Heart left ventricle (tissue), 16 donors: ENCODE results near the gene CCDC85C. TPM values are rescaled to one million over a fixed set of nuclear protein-coding genes. Genes with fewer than 3 reads are reported as not detected.
A peak's percentile ranks its signal among the peaks of the same experiment; 100 is the strongest.

ENCODE experiments used
- ATAC-seq, 4 donors: fragments of 200-7000 bp; cut with Tn5 transposase; one replicate each; pipeline ENCODE4 v1.9.1; 2020 to 2022; ENCODE audit warnings: moderate library complexity in 4 of 4, mild to moderate bottlenecking in 3 of 4, moderate number of reproducible peaks in 1 of 4
- DNase-seq, 5 donors: peaks; one replicate each; pipeline ENCODE4 v3.0.0-alpha.2; 2020
- H3K27ac ChIP-seq, 12 donors: fragments of 200-600 bp; sonication (generic) in 4 of 12; one replicate each; pipeline versions ENCODE4 v1.5.0 to v1.8.0; 2016 to 2022; ENCODE audit warnings: mild to moderate bottlenecking in 2 of 12
- H3K27me3 ChIP-seq, 9 donors: fragments of 200-600 bp; sonication (generic) in 2 of 9; one replicate each; pipeline versions ENCODE4 v1.5.1 to v1.8.0; 2016 to 2022; ENCODE audit warnings: mild to moderate bottlenecking in 3 of 9
- H3K36me3 ChIP-seq, 9 donors: fragments of 200-600 bp; sonication (generic) in 2 of 9; one replicate each; pipeline versions ENCODE4 v1.5.0 to v1.8.0; 2018 to 2022; ENCODE audit warnings: mild to moderate bottlenecking in 2 of 9
- H3K4me1 ChIP-seq, 12 donors: fragments of 200-600 bp; sonication (generic) in 4 of 12; one replicate each; pipeline versions ENCODE4 v1.5.0 to v1.8.0; 2016 to 2022; ENCODE audit warnings: mild to moderate bottlenecking in 3 of 12
- H3K4me3 ChIP-seq, 12 donors: fragments of 200-600 bp; sonication (generic) in 4 of 12; one replicate each; pipeline versions ENCODE4 v1.5.0 to v1.8.0; 2017 to 2022; ENCODE audit warnings: mild to moderate bottlenecking in 9 of 12, moderate library complexity in 4 of 12
- H3K9me3 ChIP-seq, 12 donors: fragments of 200-600 bp; sonication (generic) in 4 of 12; one replicate each; pipeline versions ENCODE4 v1.5.0 to v1.8.0; 2016 to 2022; ENCODE audit warnings: mild to moderate bottlenecking in 1 of 12
- CTCF ChIP-seq, 12 donors: fragments of 200-600 bp; sonication (generic) in 4 of 12; IDR thresholded peaks; one replicate each; pipeline versions ENCODE4 v1.5.0 to v1.8.0; 2018 to 2022; ENCODE audit warnings: antibody characterized with exemption in 12 of 12, mild to moderate bottlenecking in 5 of 12
- POLR2A ChIP-seq, 2 donors: fragments of 450-650 bp; IDR thresholded peaks; one replicate each; pipeline ENCODE4 v1.6.1; 2017; ENCODE audit warnings: antibody characterized with exemption in 2 of 2, mild to moderate bottlenecking in 2 of 2, moderate library complexity in 2 of 2
- WGBS, 4 donors: extraction: QIAGEN DNeasy Blood & Tissue Kit in 2 of 4; methylation state at CpG; one replicate each; pipeline versions ENCODE4 v1.1.5 to v1.1.7; 2013 to 2018; 5-methylcytosine and 5-hydroxymethylcytosine counted together
- intact Hi-C, 10 donors: fragments of 100-400 bp; cut with DNase I; formaldehyde crosslinking; loops; one replicate each; pipeline versions ENCODE4 v1.11.1 to v1.14.2; 2022
- polyA plus RNA-seq, 2 donors: library from polyadenylated mRNA; stranded (reverse); fragments of 200-250 nt; gene quantifications; one replicate each; pipeline ENCODE4 v1.2.3, GENCODE V29; 2013
- total RNA-seq, 9 donors: library from RNA; depleted of rRNA in 2 of 9; stranded (reverse); fragments of >200 nt in 2 of 9; fragmentation: NEBNext Ultra II Directional in 3 of 9; extraction: Animal tissue kit (Norgen Biotek cat#: 25700) in 3 of 9; gene quantifications; one replicate each; pipeline versions ENCODE4 v1.1.0 to v1.2.4, GENCODE V29; 2016 to 2023
- donor health status: ischemic (EF 13 %, LVEDD 7.1; RV severe dilation, severe dysfunction).
- donor health status: healthy with polysubstance abuse.
- donor health status: DM: no; HTN: yes; CAD: no.
- donor health status: DM: no; HTN: no; CAD: no.
- donor health status: ischemic (EF 25% LVEDD 6.9; RV normal size, moderate dysfunction).
- donor health status: ischemic (EF 25% LVEDD 5.7; RV mildly dilated, moderate dysfunction).
- donor health status: healthy.
- donor health status: DM: yes; HTN: yes; CAD: no.
- donor health status: ischemic (EF 35%, LVEDD 5.7; RV mildly dilated, moderate dysfunction).
- donor health status: nonischemic (EF 11% LVEDD 7.7; RV severe dilation, severe dysfunction).
- donor health status: DM: yes; HTN: yes; CAD: no.
- donor health status: PGD.
- donor health status: ischemic (EF 29% LVEDD 5.4; RV normal size, mild dysfunction).
- donor health status: nonischemic (EF 23%, LVEDD 6.1; RV moderate dilation, normal function).

CCDC85C gene
- total and polyA plus RNA-seq, 11 donors: 22.5 to 45.4 (median 29.7) TPM

GRCh38 chr14:99525699-99526080 is 78.3 kb downstream of the CCDC85C start:
- H3K9me3 ChIP-seq: no peaks in the 10 kb centered on the region
- WGBS, 4 donors: 76 to 86% (median 84%) methylated on average over 10 to 12 of the region's 12 CpGs
- ATAC-seq (no peak), DNase-seq (peak in 2 of 5 donors; percentile 23 to 29)
- no peaks in the 10 kb centered on the region for H3K27me3 ChIP-seq
- TF ChIP-seq CTCF (IDR thresholded peaks at IDR 0.05) (no peak), POLR2A (IDR thresholded peaks at IDR 0.05) (no peak)
- H3K27ac ChIP-seq: peak overlapping the region in 11 of 12 donors; percentile 26 to 84 (median 54)
- no peak overlapping the region for H3K4me3 ChIP-seq
- peaks cover 0 to 5% (median 0%) of the 10 kb centered on the region in 9 donors for H3K36me3 ChIP-seq
- H3K4me1 ChIP-seq: peaks cover 6 to 67% (median 38%) of the 10 kb centered on the region in 12 donors
- intact Hi-C loops: loop anchor here in 3 of 10 donors (2.0 to 10.0 kb wide), 3 partner anchors 77 to 359 kb away; partner anchors contain the start of gene CCDC85C (in 1 of the 3)

GRCh38 chr14:99524804-99525698 is 79.0 kb downstream of the CCDC85C start:
- Histone ChIP-seq H3K36me3 (peaks cover 0 to 5% (median 0%) of the 10 kb centered on the region in 9 donors), H3K9me3 (no peaks in the 10 kb centered on the region), H3K27me3 (no peaks in the 10 kb centered on the region), H3K27ac (peak overlapping the region in 11 of 12 donors; percentile 26 to 84 (median 61)), H3K4me1 (peaks cover 6 to 62% (median 38%) of the 10 kb centered on the region in 12 donors), H3K4me3 (no peak overlapping the region)
- intact Hi-C loops: loop anchor here in 4 of 10 donors (2.0 to 10.0 kb wide), 4 partner anchors 77 to 360 kb away; partner anchors contain the start of gene CCDC85C (in 1 of the 4)
- DNase-seq (peak in 3 of 5 donors; percentile 25 to 46 (median 40)), ATAC-seq (peak in 3 of 4 donors; percentile 33 to 67 (median 46))
- 61 to 72% (median 63%) methylated on average over 12 to 17 of the region's 17 CpGs for WGBS, 4 donors
- peak in 10 of 12 donors; percentile 8 to 51 (median 27) for TF ChIP-seq CTCF (IDR thresholded peaks at IDR 0.05)
- no peak for TF ChIP-seq POLR2A (IDR thresholded peaks at IDR 0.05)

- DNase-seq (peak in 3 of 5 donors; percentile 35 to 42 (median 41)), ATAC-seq (peak in 1 of 4 donors; percentile 31)
- 60 to 77% (median 69%) methylated on average over 16 of the region's 16 CpGs for WGBS, 4 donors
- H3K27ac ChIP-seq: peak overlapping the region in 9 of 12 donors; percentile 26 to 84 (median 61)
- peaks cover 6 to 59% (median 38%) of the 10 kb centered on the region in 12 donors for H3K4me1 ChIP-seq
- no peak overlapping the region for H3K4me3 ChIP-seq
- no peaks in the 10 kb centered on the region for H3K27me3 ChIP-seq
- H3K36me3 ChIP-seq: peaks cover 0 to 5% (median 0%) of the 10 kb centered on the region in 9 donors
- no peaks in the 10 kb centered on the region for H3K9me3 ChIP-seq
- intact Hi-C loops: loop anchor here in 3 of 10 donors (2.0 to 10.0 kb wide), 3 partner anchors 79 to 361 kb away; no protein-coding TSS in a partner anchor
- TF ChIP-seq CTCF (IDR thresholded peaks at IDR 0.05): no peak
- no peak for TF ChIP-seq POLR2A (IDR thresholded peaks at IDR 0.05)
Measured at GRCh38 chr14:99524091-99524661, 79.8 kb downstream of the CCDC85C start.
